ENCODE data around the gene IL17C.

- TF ChIP-seq CTCF (IDR thresholded peaks at IDR 0.05; ENCODE audit: low read depth, low read length, poor library complexity, severe bottlenecking) (no peak), EZH2phosphoT487 (IDR thresholded peaks at IDR 0.05; ENCODE audit: borderline replicate concordance, low read length) (no peak)
Observed at GRCh38 chr16:88654363-88655052, 16.1 kb downstream of the IL17C start.

All from DOHH2 (cell line).